Keratinocyte (primary cell): ENCODE results near the gene MYCL. TPM values are rescaled to one million over a fixed set of nuclear protein-coding genes. Genes with fewer than 3 reads are reported as not detected.

ENCODE experiments used
- DNase-seq: peaks from one replicate; pipeline ENCODE4 v3.0.0-alpha.2; 2011; ENCODE audit warnings: low read depth, missing footprints, low spot score
- FAIRE-seq: peaks from 2 replicates; lab custom pipeline; 2011; peaks lifted over from hg19 to GRCh38; lab: Jason Lieb, UNC
- H2AFZ ChIP-seq: 2 replicates; pipeline ENCODE4 v1.6.0; 2012; ENCODE audit warnings: low read length, control low read depth, inconsistent platforms; ENCODE audit not compliant: control insufficient read depth
- H3K27ac ChIP-seq: 2 replicates; pipeline ENCODE4 v1.5.1; 2011; ENCODE audit warnings: low read length; ENCODE audit not compliant: control insufficient read depth, insufficient read depth
- H3K27me3 ChIP-seq: 3 replicates; pipeline ENCODE4 v1.6.0; 2011; ENCODE audit warnings: low read length; ENCODE audit not compliant: control insufficient read depth, insufficient read depth; ENCODE audit errors: extremely low read depth
- H3K36me3 ChIP-seq, 2 experiments: 2 replicates in 1 of 2; 3 replicates in 1 of 2; pipeline ENCODE4 v1.5.1; 2011; ENCODE audit warnings: low read length in 2 of 2, mild to moderate bottlenecking in 1 of 2; ENCODE audit not compliant: control insufficient read depth in 2 of 2, insufficient read depth in 2 of 2; ENCODE audit errors: extremely low read depth in 1 of 2
- H3K4me1 ChIP-seq: 3 replicates; pipeline ENCODE4 v1.5.1; 2011; ENCODE audit warnings: low read length; ENCODE audit not compliant: control insufficient read depth, insufficient read depth; ENCODE audit errors: extremely low read depth
- H3K4me2 ChIP-seq: 3 replicates; pipeline ENCODE4 v1.6.0; 2011; ENCODE audit warnings: low read depth, low read length; ENCODE audit not compliant: control insufficient read depth, insufficient read depth; ENCODE audit errors: extremely low read depth
- H3K4me3 ChIP-seq, 3 experiments: fragments of 200-600 bp in 1 of 3; sonication (generic) in 1 of 3; 2 replicates in 2 of 3; 3 replicates in 1 of 3; pipeline ENCODE4 v1.5.1; 2011 to 2016; ENCODE audit warnings: low read length in 3 of 3, mild to moderate bottlenecking in 3 of 3, control low read depth in 2 of 3, inconsistent platforms in 1 of 3, low read depth in 1 of 3, mixed read lengths in 1 of 3, mixed run types in 1 of 3, moderate library complexity in 1 of 3; ENCODE audit not compliant: control insufficient read depth in 2 of 3, insufficient read depth in 2 of 3; ENCODE audit errors: extremely low read depth in 1 of 3
- H3K79me2 ChIP-seq: 2 replicates; pipeline ENCODE4 v1.6.0; 2012; ENCODE audit warnings: low read length; ENCODE audit not compliant: control insufficient read depth, insufficient read depth
- H3K9ac ChIP-seq: 3 replicates; pipeline ENCODE4 v1.6.0; 2011; ENCODE audit warnings: low read length; ENCODE audit not compliant: control insufficient read depth, insufficient read depth; ENCODE audit errors: extremely low read depth
- H3K9me1 ChIP-seq: 3 replicates; pipeline ENCODE4 v1.6.0; 2011; ENCODE audit warnings: low read length; ENCODE audit not compliant: control insufficient read depth, insufficient read depth; ENCODE audit errors: extremely low read depth
- H3K9me3 ChIP-seq: 2 replicates; pipeline ENCODE4 v1.5.1; 2012; ENCODE audit warnings: low read depth, low read length; ENCODE audit not compliant: control insufficient read depth
- H4K20me1 ChIP-seq: 3 replicates; pipeline ENCODE4 v1.6.0; 2011; ENCODE audit warnings: low read length; ENCODE audit not compliant: control insufficient read depth, insufficient read depth; ENCODE audit errors: extremely low read depth
- CTCF ChIP-seq, 3 experiments: IDR thresholded peaks in 1 of 3; conservative IDR thresholded peaks in 1 of 3; optimal IDR thresholded peaks in 1 of 3; 2 replicates in 2 of 3; 3 replicates in 1 of 3; pipeline versions ENCODE3 to v1.5.1; 2011; ENCODE audit warnings: low read length in 3 of 3, mild to moderate bottlenecking in 3 of 3, moderate library complexity in 2 of 3, control low read depth in 1 of 3, inconsistent platforms in 1 of 3; ENCODE audit not compliant: insufficient read depth in 2 of 3; ENCODE audit errors: extremely low read depth in 1 of 3
- EZH2 ChIP-seq: IDR thresholded peaks from one replicate; pipeline ENCODE4 v1.6.1; 2012; ENCODE audit warnings: inconsistent platforms, mild to moderate bottlenecking, low read length, moderate library complexity
- dilution Hi-C: fragments of 300-500 bp; cut with MboI; formaldehyde crosslinking; loops from one replicate; pipeline ENCODE4 v1.7.0; 2020; ENCODE audit warnings: low sequenced_read_pairs; ENCODE audit not compliant: extremely low pct_ligation_motif_present
- polyA plus RNA-seq, 5 experiments: library from polyadenylated mRNA; depleted of rRNA in 3 of 5; stranded (reverse) in 3 of 5; stranded (forward) in 1 of 5; unstranded in 1 of 5; fragments of >200 nt; gene quantifications; 1 replicate in 1 of 5; 2 replicates in 3 of 5; 3 replicates in 1 of 5; pipeline versions ENCODE4 v1.2.1 to v1.2.3, GENCODE V29; 2011 to 2012; ENCODE audit warnings: missing spikeins in 2 of 5, low read depth in 1 of 5, low replicate concordance in 1 of 5

MYCL gene
- polyA plus RNA-seq, 1 donor (not counting 4 experiments of a cell fraction or from before 2014, with no cell fraction given): 5.4 TPM

GRCh38 chr1:39877231-39877778, 24.4 kb downstream of the MYCL start:
- Histone ChIP-seq H3K9me1 (no peaks in the 10 kb centered on the region), H3K9ac (no peak overlapping the region), H3K4me2 (no peak overlapping the region), H3K27me3 (no peaks in the 10 kb centered on the region), H3K4me3 (no peak overlapping the region), H3K79me2 (peaks cover 97% of the 10 kb centered on the region), H3K9me3 (no peaks in the 10 kb centered on the region), H3K4me1 (peaks cover 13% of the 10 kb centered on the region), H3K27ac (no peak overlapping the region), H3K36me3 (peaks cover 0 to 7% of the 10 kb centered on the region in 2 experiments), H2AFZ (no peak overlapping the region), H4K20me1 (peaks cover 6% of the 10 kb centered on the region)
- TF ChIP-seq CTCF (optimal IDR thresholded peaks at IDR 0.05 in 1 of 3, IDR thresholded peaks at IDR 0.05 in 1 of 3, conservative IDR thresholded peaks at IDR 0.05 in 1 of 3; ENCODE audit: extremely low read depth in 1 of 3, insufficient read depth in 2 of 3, low read length in 3 of 3) (no peak), EZH2 (no peak)
- dilution Hi-C loops: no loop called here
- FAIRE-seq (no peak), DNase-seq (no peak)

- TF ChIP-seq EZH2: no peak
- TF ChIP-seq CTCF (optimal IDR thresholded peaks at IDR 0.05 in 1 of 3, IDR thresholded peaks at IDR 0.05 in 1 of 3, conservative IDR thresholded peaks at IDR 0.05 in 1 of 3; ENCODE audit: extremely low read depth in 1 of 3, insufficient read depth in 2 of 3, low read length in 3 of 3): no peak
- peaks cover 0 to 7% of the 10 kb centered on the region in 2 experiments for H3K36me3 ChIP-seq
- dilution Hi-C loops: no loop called here
Observed at GRCh38 chr1:39876144-39876543, 25.6 kb downstream of the MYCL start.

More at GRCh38 chr1:39876144-39876543, 25.6 kb downstream of the MYCL start:
- Histone ChIP-seq H3K4me1 (peaks cover 2% of the 10 kb centered on the region), H2AFZ (no peak overlapping the region), H3K79me2 (peaks cover 97% of the 10 kb centered on the region), H3K9ac (no peak overlapping the region), H3K9me3 (no peaks in the 10 kb centered on the region), H4K20me1 (peaks cover 4% of the 10 kb centered on the region), H3K4me2 (no peak overlapping the region), H3K27ac (no peak overlapping the region), H3K9me1 (no peaks in the 10 kb centered on the region), H3K4me3 (no peak overlapping the region), H3K27me3 (no peaks in the 10 kb centered on the region)
- DNase-seq: no peak
- FAIRE-seq: no peak
